HG02884 (cell line): ENCODE data around the gene NMNAT3.

Experiments used
- ATAC-seq: cut with Tn5 transposase; IDR thresholded peaks from one replicate; pipeline ENCODE4 v1.9.1; 2021; ENCODE audit warnings: mild to moderate bottlenecking, moderate library complexity; ENCODE audit not compliant: unreplicated experiment

The NMNAT3 gene

DNA sequence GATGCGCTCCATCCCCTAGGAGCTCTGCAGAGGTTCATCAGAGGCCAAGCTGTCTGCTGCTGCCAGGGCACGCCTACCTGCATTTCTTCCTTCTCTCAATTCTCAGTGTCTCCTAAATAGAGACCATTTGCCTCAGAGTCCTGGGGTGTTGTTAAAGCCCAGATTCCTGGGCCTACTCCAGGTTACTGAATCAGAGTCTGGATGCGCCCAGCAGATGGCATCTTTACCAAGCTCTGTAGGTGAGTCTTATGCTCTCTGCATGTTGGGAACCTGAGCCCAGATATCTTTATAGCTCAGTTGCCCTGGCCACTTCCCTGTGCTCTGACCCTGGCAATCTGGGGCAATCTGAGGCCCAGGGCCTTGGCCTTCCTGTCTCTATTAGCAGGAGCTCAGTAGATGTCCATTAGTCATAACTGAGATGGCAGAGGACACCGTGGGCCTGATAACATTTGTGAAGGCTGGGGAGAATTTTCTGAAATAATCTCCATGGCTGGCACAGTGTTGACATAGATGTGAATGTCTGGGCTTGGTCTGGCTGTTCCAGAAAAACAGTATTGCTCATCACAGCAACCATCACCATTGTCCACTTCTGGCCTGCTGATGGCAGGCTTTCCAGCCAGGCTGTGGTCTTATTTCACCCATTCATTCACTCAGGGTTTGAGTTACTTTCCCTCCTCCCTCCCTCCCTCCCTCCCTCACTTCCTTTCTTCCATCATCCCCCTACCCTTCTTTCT lies 125.0 kb downstream of the NMNAT3 start:
- ATAC-seq: no peak

DNA sequence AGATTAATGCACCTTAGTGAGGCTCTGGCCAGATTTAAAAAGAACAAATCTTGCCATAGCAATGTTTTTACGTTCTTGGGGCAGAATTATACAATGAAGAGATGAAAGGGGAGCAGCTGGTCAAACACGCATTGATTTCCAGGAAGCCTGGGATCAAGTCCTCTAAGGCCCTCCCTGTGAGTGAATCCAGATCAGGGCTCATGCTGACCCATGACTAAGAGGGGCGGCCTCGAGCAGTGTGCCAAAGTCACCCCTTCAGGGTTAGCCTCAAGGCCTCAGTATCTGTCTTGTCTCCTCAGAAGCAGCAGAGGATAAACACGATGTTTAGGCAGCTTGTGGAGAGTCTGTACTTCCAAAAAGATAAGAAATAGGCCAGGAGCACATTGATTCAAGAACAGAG lies 129.0 kb downstream of the NMNAT3 start:
- no peak for ATAC-seq

DNA sequence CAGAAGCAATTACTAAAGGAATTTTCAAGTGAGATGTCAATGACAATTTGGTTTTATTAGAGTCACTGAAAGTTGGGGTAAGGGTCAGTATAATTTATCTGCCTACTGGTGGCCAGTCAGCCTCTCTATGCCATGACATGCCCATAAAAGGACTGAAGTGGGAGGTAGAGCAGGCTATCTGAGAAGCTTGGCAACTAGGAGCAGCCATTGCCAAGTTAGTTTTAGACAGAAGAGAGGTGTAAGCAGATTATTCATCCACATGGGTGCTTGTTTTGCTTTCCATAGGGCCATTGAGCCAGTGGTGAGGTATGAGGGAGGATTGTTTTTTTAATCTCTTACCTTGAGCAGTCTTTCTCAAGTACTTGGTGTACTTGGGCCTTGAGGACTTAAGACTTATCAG lies 130.1 kb downstream of the NMNAT3 start:
- no peak for ATAC-seq

DNA sequence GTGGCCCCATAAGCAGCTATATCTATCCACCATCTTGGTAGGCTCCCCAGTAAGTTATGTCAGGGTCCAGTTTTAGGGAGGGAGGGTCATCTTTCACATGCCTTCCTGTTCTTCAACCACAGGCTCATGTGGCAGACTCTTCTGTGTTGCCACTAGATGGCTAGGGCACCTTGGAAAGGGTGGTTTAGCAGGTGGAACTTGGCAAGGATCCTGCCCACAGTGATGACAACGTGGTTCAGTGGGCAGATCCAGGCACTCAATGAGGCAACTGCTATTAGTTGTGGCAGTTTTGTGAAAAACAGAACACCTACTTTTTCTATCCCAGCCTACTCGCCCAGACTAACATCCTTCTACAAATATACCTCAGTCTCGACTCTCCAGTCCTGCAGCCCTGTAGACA lies 131.0 kb downstream of the NMNAT3 start:
- no peak for ATAC-seq

DNA sequence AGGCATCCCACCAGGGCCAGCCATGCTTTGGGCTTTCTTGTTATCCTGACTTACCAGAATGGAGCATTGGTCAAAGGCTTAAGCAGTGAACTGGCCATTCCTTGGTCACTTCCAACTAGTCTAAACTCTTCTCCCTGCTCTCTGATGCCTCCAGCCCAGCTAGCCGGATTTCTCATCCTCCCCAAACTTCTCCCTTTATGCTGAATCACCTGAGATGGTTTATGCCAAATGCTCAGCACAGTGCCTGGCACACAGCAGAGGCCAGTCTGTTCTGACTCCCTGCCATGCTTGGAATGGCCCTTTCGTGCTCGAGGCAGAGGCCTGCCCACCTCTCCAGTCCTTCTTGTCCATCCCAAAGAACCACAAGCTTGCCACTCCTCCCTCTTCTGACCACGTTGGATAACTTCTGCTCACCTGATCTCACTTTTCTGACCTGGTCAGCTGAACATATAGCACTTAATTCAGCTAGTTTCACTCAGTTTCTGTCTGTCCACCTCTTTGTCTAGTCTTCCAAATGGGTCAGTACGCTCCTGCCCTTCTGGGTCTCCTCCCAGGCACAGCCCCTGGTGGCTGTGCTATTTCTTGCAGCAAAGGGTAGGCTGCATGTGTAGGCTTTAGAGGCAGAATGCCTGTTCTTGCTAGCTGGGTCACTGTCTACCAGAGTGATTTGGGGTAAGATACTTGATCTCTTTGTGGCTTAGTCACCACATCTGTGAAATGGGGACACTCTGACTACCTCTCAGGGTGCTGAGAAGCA lies 136.1 kb downstream of the NMNAT3 start:
- no peak for ATAC-seq

DNA sequence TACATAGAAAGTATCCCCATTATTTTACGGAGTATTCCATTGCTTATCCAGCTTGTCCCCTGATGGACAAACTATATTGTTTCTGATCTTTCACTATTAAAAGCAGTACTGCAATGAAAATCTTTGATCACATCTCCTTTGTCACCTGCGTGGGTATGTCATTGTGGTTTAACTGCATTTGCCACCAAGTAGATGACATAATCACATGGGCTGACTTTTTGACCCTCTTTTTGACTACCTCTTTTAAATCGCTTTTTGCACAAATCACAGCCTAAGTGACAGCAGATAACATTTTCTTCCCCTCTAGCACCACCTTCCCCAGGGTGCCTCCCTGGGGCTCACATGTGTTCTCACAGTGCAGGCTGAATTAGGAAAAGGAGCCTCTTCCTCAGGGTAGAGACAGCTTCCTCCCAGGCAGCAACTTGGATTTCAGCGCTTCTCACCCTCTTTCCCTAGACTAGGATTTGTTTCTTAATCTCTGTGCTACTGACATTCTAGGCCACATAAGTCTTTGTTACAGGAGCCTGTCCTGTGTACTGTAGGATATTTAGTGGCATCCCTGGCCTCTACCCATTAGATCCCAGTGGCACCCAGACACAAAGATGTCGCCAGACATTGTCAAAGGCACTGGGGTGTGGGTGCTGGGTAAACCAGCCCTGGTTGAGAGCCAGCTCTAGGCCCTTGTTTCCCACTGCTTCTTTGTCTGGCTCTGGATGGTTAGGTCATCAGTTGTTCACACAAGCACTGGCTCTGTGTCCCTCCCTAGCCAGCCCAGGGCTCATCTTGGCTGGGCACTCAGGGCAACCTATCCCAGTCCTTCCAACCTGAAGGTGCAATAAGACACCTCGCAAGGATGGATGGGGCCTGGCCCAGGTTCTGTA lies 136.9 kb downstream of the NMNAT3 start:
- no peak for ATAC-seq

DNA sequence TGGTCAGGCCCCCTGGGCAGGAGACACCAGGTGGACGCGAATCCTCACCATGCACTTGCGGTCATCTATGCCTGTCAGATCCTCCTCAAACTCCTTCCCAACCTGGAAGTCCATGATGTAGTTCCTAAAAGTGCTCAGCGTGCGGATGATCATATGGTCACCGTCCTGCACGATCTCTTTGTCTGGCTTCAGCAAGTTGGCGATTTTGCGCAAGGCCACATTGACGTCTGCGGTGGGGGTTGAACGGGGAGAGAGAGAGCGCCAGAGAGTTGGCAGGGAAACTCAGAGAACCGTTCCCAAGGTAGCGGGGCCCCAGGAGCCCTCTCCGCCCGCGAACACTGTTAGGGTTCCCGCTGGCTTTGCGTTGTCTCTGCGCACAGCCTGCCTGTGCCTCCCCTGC lies 139.0 kb downstream of the NMNAT3 start:
- ATAC-seq: no peak

DNA sequence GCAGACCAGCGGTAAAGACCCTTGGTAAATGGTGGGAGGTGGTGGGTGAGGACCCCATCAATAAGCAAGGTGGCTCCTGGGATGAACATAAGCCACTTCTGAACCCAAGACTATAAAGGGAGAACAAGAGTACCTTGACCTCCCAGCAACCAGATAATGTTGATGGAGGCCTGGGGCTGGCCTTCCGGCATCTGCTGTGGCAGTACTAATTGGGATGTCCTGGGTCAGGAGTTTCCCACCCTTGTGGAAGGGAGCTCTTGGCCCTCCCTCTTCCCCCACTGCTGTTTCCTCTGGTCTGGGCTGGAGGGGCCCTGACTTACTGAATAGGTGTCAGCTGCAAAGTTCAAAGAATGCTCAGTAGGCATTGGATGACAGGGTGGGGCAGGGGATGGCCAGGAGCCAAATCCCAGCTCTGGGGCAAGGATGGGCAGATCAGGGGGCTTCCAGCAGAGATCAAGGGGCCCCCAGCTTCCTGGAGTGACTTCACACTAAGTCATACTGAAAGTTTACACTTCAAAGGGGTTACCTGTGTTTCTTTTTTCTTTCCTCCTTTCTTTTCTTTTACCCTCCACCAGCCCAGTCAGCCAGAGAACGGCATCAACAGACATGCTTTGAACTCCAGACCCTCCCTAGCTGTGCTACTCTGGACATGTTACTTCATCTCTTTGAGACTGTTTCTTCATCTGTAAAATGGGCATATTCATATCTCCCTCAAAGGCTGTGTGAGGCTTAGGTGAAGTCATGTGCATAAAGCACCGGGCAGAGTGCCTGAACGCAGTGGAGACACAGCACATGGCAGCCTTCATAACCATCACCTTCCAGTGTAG lies 139.8 kb downstream of the NMNAT3 start:
- no peak for ATAC-seq

DNA sequence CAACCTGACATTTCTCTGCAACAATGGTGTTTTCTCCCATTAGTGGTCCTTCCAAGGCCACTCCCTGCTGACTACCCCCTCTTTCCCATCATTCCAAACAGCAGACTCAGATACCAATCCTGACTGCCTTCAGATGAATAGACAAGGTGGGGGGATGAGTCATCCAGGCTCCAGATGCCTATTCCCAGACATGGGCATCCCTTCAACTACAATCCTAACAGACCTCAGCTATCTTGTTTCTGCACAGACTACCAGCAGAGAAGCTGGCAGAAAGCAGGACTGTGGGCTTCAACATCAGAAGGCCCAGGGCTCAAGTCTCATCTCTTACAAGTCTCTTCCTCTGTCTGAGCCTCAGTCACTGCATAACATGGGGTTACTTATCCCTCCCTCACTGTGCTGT lies 140.4 kb downstream of the NMNAT3 start:
- no peak for ATAC-seq

DNA sequence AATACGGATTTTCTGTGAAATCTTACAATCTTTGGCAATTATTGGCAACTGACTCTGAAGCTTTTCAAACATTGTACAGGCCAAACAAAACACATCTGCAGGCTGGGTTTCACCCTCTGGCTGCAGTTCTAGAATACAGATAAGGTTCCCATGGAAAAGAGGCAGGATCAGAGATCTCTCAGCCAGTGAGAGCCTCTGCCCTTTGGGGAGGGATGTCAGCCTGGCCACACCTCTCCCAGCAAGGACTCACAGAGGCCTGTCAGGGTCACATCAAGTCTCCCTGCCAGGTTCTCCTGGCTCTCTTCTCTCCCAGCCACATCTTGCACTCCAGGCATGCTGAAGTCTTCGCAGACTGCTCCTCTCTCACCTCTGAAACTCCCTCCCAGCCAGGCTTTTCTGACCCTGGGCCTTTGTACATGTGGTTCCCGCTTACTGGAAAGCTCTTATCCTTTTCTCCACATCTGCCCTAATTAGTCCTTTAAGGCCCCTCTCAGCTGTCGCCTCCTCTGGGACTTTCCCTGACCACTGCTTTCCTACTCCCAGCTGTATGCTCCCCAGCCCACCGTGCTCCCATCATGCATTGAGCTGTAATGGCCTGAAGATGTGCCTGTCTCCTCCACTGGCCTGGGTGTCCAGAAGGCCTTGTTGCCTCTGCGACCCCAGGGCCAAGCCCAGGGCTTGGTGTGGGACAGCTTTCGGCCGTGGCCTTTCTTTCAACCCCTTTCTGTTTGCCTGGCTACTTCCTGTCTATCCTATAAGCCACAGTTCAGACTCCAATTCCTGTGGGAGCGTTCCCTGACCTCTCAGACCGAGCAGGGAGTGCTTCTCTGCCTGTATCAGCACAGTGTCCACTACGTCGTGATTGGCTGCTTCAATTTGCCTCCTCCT lies 142.5 kb downstream of the NMNAT3 start:
- ATAC-seq: no peak

DNA sequence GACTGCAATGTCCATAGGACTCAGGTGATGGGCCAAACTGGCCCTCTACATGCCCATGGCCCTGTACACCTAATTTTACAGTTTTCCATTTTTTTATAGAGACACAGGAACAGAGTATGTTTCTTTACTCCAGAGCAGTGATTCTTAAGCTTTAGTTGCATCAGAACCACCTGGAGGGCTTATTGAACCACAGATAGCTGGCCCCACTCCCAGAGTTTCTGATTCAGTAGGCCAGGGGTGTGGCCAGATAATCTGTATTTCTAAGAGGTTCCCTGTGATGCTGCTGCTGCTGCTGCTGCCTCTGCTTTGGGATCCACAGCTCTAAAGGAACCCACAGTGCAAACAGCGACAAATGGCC lies 143.3 kb downstream of the NMNAT3 start:
- peak; percentile 75 for ATAC-seq

DNA sequence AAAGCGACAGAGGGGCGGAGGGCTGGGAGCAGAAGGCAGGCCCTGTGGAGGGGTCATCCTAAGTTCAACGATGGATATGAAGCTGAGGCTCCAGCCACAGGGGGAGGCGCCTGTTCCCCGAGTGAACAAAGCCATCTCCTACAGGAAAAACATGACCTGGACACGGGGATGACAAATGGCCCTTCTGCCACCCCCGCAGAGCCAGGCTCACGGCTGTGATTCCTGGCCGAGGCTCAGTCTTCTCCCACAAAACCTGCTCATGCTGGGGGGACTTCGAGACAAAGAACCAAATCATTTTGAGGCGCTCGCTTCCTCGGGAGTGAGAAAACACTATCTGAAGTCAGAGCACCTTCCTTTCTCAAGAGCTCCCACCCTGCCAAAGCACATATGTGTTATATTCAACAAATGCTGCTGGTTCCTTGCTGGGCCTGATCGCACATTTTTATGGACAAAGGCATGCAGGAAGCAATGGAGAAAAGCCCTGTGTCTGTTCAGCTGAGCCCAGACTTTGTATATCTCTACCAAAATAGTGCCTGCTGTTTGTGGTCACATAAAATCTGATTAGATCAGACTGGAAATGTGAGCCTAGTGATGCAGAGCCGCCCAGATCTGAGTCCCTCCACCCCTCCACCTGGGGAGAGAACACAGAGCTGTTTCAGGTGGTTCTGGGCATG lies 143.9 kb downstream of the NMNAT3 start:
- peak; percentile 63 for ATAC-seq

DNA sequence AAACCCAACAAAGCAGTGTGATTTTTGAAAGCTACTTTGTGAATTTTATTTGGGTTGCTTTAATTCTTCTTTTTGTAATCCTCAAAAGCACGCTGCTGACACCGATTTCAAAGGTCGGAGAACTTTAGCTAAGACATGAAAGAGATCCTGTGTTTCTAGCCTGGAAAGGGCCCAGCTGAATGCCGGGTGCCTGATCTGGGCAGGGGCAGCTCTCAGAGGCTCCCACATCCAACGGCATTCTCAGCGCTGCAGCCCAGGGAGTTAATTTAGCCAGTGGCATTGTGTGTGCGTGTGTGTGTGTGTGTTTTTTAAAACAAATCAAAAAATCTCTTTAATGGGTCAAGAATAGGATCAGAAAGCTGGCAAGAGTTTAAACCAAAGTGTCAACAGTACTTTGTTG lies 144.8 kb downstream of the NMNAT3 start:
- ATAC-seq: no peak

DNA sequence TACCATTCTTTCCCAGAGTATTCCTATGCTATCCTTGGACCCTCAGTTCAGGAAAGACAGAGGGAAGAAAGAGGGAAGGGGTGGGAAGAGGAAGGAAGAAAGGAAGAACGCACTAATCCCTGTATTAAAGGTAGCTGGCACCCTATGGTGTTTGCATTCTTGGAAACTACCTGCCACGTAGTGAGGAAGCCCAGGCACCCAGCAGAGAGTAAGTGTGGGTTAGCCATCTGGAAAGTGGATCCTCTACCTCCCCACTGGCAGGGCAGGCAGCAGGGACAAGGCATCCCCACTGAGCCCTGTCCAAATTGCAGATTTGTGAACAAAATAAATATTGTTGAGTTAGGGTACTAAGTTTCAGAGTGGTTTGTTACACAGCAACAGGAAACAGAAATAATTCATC lies 147.1 kb downstream of the NMNAT3 start:
- no peak for ATAC-seq

DNA sequence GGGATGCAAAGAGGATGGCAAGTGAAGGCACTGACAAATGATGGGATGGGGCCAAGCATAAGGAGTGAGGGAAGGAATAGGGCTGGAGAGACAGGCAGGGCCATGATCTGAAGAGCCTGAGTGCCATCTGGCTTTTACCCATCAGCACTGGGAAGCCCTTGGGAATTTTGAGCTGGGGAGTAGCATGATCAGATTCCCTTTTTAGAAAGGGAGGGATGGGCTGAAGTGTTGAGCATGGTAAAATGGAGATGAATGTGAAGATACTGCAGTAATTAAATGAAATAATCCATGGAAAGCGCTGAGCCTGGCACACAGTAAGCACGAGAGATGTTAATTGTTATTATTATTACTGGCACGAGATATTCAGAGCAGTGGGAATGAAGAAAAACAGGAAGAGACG lies 148.1 kb downstream of the NMNAT3 start:
- ATAC-seq: no peak

DNA sequence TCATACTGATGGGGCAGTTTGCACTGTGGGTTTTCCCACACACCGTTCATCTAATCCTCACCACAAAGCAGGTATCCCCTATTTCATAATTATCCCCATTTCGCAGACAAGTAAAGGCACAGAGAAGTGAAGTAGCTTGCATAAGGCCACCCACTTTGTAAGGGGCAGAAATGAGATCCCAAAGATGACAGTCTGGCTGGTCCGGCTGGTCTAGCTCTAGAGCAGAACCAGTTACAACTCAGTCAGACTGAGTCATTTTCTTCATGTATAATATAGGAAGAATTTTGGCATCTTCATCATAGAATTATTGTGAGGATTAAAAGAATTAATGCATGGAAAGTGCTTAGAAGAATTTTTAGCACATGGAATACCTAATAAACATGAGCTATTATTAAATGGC lies 148.8 kb downstream of the NMNAT3 start:
- ATAC-seq: no peak

DNA sequence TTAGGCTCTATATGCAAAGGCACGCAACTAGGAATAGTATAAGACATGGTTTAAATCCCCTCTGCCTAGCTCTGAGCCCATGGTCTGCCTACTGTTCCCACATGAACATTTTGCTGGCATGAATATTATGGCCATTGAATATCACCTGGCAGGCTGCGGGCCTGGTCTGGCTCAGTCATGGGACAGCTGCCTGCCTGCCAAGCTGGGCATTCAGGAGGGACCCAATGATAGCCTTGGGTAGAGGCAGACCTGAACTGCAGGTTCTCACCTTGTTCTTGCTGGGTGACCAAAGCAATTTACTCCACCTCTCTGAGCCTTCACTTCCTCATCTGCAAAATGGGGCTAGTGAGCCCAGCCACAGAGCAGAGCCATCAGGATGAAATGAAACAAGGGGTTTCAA lies 149.5 kb downstream of the NMNAT3 start:
- ATAC-seq: no peak

DNA sequence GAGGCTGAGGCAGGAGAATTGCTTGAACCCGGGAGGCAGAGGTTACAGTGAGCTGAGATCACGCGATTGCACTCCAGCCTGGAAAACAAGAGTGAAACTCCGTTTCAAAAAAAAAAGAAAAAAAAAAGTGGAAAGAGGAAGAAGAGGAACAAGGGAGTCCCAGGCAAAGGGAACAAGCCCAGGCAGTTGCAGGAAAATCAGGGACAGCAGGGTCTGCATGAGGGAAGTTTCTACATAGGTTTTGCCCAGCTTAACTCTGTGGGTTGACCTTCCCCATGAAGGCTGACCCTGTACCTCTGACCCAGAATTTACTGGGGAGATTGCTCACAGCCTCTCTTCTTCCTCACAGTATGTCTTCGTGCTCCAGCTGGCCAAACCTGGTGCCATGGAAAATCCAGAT lies 150.5 kb downstream of the NMNAT3 start:
- ATAC-seq: no peak

DNA sequence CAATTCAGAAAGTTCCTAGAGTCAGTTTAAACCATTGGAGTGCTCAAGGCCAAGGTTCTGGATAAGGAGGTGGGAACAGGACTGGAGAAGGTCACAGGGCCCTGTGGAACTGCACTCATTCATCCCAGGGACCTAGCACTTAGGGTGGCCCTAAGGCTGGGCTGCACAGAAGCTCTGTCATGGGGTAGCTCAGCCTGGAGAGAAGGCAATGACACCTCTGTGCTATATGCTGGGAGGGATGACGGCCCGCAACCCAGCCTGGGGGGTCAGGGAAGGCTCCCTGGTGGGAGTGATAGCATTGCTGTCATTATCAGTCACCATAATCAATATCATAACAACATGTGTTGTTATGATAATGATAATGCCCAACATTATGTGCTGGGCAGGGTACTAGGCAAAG lies 151.6 kb downstream of the NMNAT3 start:
- no peak for ATAC-seq
